ENCODE data around the gene SIX3. TPM values are rescaled to one million over a fixed set of nuclear protein-coding genes. Genes with fewer than 3 reads are reported as not detected.

SIX3 gene
- total RNA-seq, 1 experiment from 2014 or later, result 0.07 TPM

DNA sequence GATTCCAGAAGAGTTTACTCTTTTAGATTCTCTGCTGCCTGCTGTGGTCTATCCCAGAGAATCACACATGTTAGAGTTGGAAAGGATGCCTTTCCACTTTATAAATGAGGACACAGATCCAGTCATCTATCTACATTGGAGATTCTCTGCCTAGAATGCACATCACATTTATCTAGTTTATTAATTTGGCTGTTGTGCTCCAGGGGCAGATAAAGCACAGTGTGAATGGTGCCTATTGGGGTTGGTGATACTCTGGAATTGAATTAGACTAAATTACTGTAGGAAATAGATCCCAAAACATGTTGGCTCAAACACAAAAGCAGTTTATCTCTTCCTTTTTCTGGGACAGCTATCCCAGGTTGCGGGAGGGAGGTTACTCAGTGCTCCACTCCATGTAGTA lies 52.9 kb downstream of the SIX3 start:
- intact Hi-C loops (cut with micrococcal nuclease), result no loop called here
- Histone ChIP-seq H3K4me3 (ENCODE audit: low read length) (no peak overlapping the region), H3K9me3 (ENCODE audit: low read length) (no peaks in the 10 kb centered on the region), H3K79me2 (ENCODE audit: low read length) (no peaks in the 10 kb centered on the region), H2AFZ (ENCODE audit: low read length) (no peak overlapping the region), H3F3A (ENCODE audit: low read length, unreplicated experiment) (no peaks in the 10 kb centered on the region), H4K20me1 (ENCODE audit: low read length) (no peaks in the 10 kb centered on the region), H3K27me3 (ENCODE audit: low read length) (no peaks in the 10 kb centered on the region), H3K9ac (ENCODE audit: low read length) (no peak overlapping the region), H3K4me2 (ENCODE audit: low read length) (no peak overlapping the region), H3K27ac (ENCODE audit: low read length) (no peak overlapping the region), H3K9me2 (replicated peaks; ENCODE audit: low read length) (no peaks in the 10 kb centered on the region), H3K4me1 (ENCODE audit: insufficient read depth, low read length) (no peaks in the 10 kb centered on the region), H3K36me3 (ENCODE audit: low read depth, low read length) (no peaks in the 10 kb centered on the region)
- CTCF ChIA-PET, result no interaction called here
- POLR2A ChIA-PET (ENCODE audit: unreplicated experiment), result no interaction called here
- no TSS peak for BruUV-seq (replicated peaks)
- no peak for ATAC-seq
- TF ChIP-seq, protein P1, sequence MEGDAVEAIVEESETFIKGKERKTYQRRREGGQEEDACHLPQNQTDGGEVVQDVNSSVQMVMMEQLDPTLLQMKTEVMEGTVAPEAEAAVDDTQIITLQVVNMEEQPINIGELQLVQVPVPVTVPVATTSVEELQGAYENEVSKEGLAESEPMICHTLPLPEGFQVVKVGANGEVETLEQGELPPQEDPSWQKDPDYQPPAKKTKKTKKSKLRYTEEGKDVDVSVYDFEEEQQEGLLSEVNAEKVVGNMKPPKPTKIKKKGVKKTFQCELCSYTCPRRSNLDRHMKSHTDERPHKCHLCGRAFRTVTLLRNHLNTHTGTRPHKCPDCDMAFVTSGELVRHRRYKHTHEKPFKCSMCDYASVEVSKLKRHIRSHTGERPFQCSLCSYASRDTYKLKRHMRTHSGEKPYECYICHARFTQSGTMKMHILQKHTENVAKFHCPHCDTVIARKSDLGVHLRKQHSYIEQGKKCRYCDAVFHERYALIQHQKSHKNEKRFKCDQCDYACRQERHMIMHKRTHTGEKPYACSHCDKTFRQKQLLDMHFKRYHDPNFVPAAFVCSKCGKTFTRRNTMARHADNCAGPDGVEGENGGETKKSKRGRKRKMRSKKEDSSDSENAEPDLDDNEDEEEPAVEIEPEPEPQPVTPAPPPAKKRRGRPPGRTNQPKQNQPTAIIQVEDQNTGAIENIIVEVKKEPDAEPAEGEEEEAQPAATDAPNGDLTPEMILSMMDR (conservative IDR thresholded peaks at IDR 0.05; ENCODE audit: low read depth, low read length), result no peak
- TF ChIP-seq EZH2 (IDR thresholded peaks at IDR 0.05; ENCODE audit: low read length, unreplicated experiment) (no peak), EZH2phosphoT487 (IDR thresholded peaks at IDR 0.05; ENCODE audit: borderline replicate concordance, low read length) (no peak)
- no peak for DNase-seq

Other genes starting within 250 kb of the SIX3 start
- gene SIX2, start 67.8 kb downstream of the SIX3 start, total RNA-seq (2014; rRNA removed), result 26.8 and 27.9 TPM in 2 replicates